ENCODE measurements around the gene EFEMP2. TPM values are rescaled to one million over a fixed set of nuclear protein-coding genes. Genes with fewer than 3 reads are reported as not detected.

The EFEMP2 gene
- total RNA-seq, 6 experiments from 2014 or later = 5.1 to 13.9 (median 7.8) TPM

GRCh38 chr11:65900125-65900898 is 27.7 kb upstream of the EFEMP2 start, which contains the start of gene FOSL1:
Gene FOSL1 (minus strand): TSS chr11:65900388. CDS start chr11:65900339, 49 bp downstream.
- H3K27ac ChIP-seq = peak within 1 kb of the TSS in 1 of 3 donors; percentile 57
- 14% methylated on average over 10 of the region's 80 CpGs for WGBS (ENCODE audit: insufficient coverage, low coverage, low lambda C conversion rate, missing lambda C conversion rate)

GRCh38 chr11:65899356-65900124 is 26.9 kb upstream of the EFEMP2 start:
- intact Hi-C loops (cut with DNase I) = no loop called here
- peaks cover 0 to 9% (median 3%) of the 10 kb centered on the region in 4 donors for H3K4me1 ChIP-seq
- H3K4me3 ChIP-seq = peak overlapping the region; percentile 40 to 49 (median 47)
- TF ChIP-seq, protein P1, sequence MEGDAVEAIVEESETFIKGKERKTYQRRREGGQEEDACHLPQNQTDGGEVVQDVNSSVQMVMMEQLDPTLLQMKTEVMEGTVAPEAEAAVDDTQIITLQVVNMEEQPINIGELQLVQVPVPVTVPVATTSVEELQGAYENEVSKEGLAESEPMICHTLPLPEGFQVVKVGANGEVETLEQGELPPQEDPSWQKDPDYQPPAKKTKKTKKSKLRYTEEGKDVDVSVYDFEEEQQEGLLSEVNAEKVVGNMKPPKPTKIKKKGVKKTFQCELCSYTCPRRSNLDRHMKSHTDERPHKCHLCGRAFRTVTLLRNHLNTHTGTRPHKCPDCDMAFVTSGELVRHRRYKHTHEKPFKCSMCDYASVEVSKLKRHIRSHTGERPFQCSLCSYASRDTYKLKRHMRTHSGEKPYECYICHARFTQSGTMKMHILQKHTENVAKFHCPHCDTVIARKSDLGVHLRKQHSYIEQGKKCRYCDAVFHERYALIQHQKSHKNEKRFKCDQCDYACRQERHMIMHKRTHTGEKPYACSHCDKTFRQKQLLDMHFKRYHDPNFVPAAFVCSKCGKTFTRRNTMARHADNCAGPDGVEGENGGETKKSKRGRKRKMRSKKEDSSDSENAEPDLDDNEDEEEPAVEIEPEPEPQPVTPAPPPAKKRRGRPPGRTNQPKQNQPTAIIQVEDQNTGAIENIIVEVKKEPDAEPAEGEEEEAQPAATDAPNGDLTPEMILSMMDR (IDR thresholded peaks at IDR 0.05) = no peak
- TF ChIP-seq POLR2A (IDR thresholded peaks at IDR 0.05) = no peak
- no peaks in the 10 kb centered on the region for H3K27me3 ChIP-seq
- 13% methylated on average over 3 of the region's 78 CpGs for WGBS (ENCODE audit: insufficient coverage, low coverage, low lambda C conversion rate, missing lambda C conversion rate)
- no peaks in the 10 kb centered on the region for H3K9me3 ChIP-seq
- H3K27ac ChIP-seq = peak overlapping the region in 1 of 3 donors; percentile 57
- DNase-seq (peak in 2 of 3 donors; percentile 68 to 75), ATAC-seq (peak; percentile 40 to 60 (median 49))
- no peaks in the 10 kb centered on the region for H3K36me3 ChIP-seq

More at GRCh38 chr11:65900125-65900898, 27.7 kb upstream of the EFEMP2 start, which contains the start of gene FOSL1:
- ATAC-seq (peak; percentile 88 to 91 (median 90)), DNase-seq (peak; percentile 83 to 89 (median 83))
- TF ChIP-seq POLR2A (IDR thresholded peaks at IDR 0.05) = peak; percentile 72
- TF ChIP-seq, protein P1 (IDR thresholded peaks at IDR 0.05) = no peak
- Histone ChIP-seq H3K4me1 (peaks cover 0 to 9% (median 3%) of the 10 kb centered on the region in 4 donors), H3K9me3 (no peaks in the 10 kb centered on the region), H3K27me3 (no peaks in the 10 kb centered on the region), H3K4me3 (peak within 1 kb of the TSS; percentile 40 to 49 (median 47)), H3K36me3 (no peaks in the 10 kb centered on the region)
- intact Hi-C loops (cut with DNase I) = no loop called here

DNA sequence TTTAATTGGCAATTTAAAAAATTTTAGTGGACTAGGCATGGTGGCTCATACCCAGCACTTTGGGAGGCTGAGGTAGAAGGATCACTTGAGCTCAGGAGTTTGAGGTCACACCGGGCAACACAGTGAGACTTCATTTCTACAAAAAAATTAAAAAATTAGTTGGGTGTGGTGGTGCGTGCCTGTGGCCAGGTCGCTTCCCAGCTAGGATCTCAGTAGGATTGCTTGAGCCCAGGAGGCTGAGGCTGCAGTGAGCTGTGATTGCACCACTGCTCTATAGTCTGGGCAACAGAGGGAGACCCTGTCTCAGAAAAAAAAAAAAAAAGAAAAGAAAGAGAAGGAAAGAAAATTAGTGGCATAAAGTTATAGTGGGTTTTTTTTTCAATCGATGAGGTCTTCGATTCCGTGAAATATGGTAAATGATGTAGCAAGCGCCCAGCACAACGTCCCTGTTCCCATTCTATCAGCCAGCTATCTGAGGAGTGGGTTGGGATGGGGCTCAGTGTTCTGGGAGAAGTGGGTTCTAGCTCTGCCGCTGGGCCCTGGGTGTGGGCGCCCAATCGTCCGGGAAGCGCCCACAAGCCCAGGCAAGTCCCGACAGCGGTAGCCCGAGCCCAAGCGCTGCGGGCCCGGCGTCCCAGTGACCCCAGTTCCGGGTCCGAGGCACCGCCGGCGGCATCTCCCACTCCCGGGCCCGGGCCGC is 26.2 kb upstream of the EFEMP2 start:
- ATAC-seq (no peak), DNase-seq (no peak)
- Histone ChIP-seq H3K4me3 (peak overlapping the region; percentile 40 to 49 (median 47)), H3K4me1 (peaks cover 0 to 9% (median 3%) of the 10 kb centered on the region in 4 donors), H3K27me3 (no peaks in the 10 kb centered on the region), H3K36me3 (no peaks in the 10 kb centered on the region), H3K9me3 (no peaks in the 10 kb centered on the region), H3K27ac (no peak overlapping the region)
- TF ChIP-seq, protein P1 (IDR thresholded peaks at IDR 0.05) = no peak
- TF ChIP-seq POLR2A (IDR thresholded peaks at IDR 0.05) = no peak
- WGBS (ENCODE audit: insufficient coverage, low coverage, low lambda C conversion rate, missing lambda C conversion rate) = 80% methylated on average over 8 of the region's 28 CpGs
- intact Hi-C loops (cut with DNase I) = no loop called here

GRCh38 chr11:65897020-65897471 is 24.4 kb upstream of the EFEMP2 start:
- no peak overlapping the region for H3K27ac ChIP-seq
- peaks cover 0 to 9% (median 3%) of the 10 kb centered on the region in 4 donors for H3K4me1 ChIP-seq
- 94% methylated on average over 3 of the region's 4 CpGs for WGBS (ENCODE audit: insufficient coverage, low coverage, low lambda C conversion rate, missing lambda C conversion rate)
- no peak for DNase-seq
- H3K36me3 ChIP-seq = no peaks in the 10 kb centered on the region
- H3K9me3 ChIP-seq = no peaks in the 10 kb centered on the region
- ATAC-seq = no peak
- H3K27me3 ChIP-seq = no peaks in the 10 kb centered on the region
- no peak for TF ChIP-seq POLR2A (IDR thresholded peaks at IDR 0.05)
- TF ChIP-seq, protein P1 (IDR thresholded peaks at IDR 0.05) = no peak
- H3K4me3 ChIP-seq = no peak overlapping the region
- intact Hi-C loops (cut with DNase I) = no loop called here
